A549 (cell line): ENCODE results near the gene PKD2. TPM values are rescaled to one million over a fixed set of nuclear protein-coding genes. Genes with fewer than 3 reads are reported as not detected.

Source experiments
- ATAC-seq, 2 experiments: fragments of 200-7000 bp in 1 of 2; fragments of >200 bp in 1 of 2; cut with Nextera tagmentation in 1 of 2; cut with Tn5 transposase in 1 of 2; 3 replicates each; pipeline versions ENCODE4 v1.8.0 to v1.9.1; 2018 to 2020; ENCODE audit warnings: mild to moderate bottlenecking in 1 of 2, moderate library complexity in 1 of 2
- CTCF ChIA-PET: fragments of 300-600 bp; sonication (Branson Sonifier 250); formaldehyde crosslinking; extraction: SDS; loops from one replicate; lab custom pipeline; 2021; ENCODE audit warnings: antibody characterized with exemption, inconsistent platforms; lab: Yijun Ruan, JAX
- POLR2A ChIA-PET: fragments of 350-600 bp; formaldehyde crosslinking; extraction: SDS; loops from one replicate; lab custom pipeline; 2021; ENCODE audit warnings: antibody characterized with exemption, inconsistent platforms; lab: Yijun Ruan, JAX
- DNase-seq, 2 experiments: peaks; one replicate each; pipeline versions ENCODE4 v3.0.0 to v3.0.0-alpha.2; 2011 to 2016; ENCODE audit warnings: low read depth in 1 of 2, low spot score in 1 of 2
- FAIRE-seq: peaks from 2 replicates; lab custom pipeline; 2011; peaks lifted over from hg19 to GRCh38; lab: Jason Lieb, UNC
- H3K27ac ChIP-seq, 2 experiments: fragments of >200 bp; sonication (Bioruptor Twin); formaldehyde crosslinking; 3 replicates each; pipeline ENCODE4 v1.5.1; 2016 to 2017
- H3K4me1 ChIP-seq: fragments of >200 bp; sonication (Bioruptor Twin); formaldehyde crosslinking; 3 replicates; pipeline ENCODE4 v1.6.1; 2016
- H3K4me2 ChIP-seq: fragments of >200 bp; sonication (Bioruptor Twin); formaldehyde crosslinking; 3 replicates; pipeline ENCODE4 v1.6.1; 2016
- H3K4me3 ChIP-seq: fragments of >200 bp; sonication (Bioruptor Twin); formaldehyde crosslinking; 3 replicates; pipeline ENCODE4 v1.5.1; 2016
- H3K9me3 ChIP-seq: fragments of >200 bp; sonication (Bioruptor Twin); formaldehyde crosslinking; 3 replicates; pipeline ENCODE4 v1.6.1; 2016
- BHLHE40 ChIP-seq: IDR thresholded peaks from 2 replicates; pipeline ENCODE4 v1.6.1; 2012; ENCODE audit warnings: low read depth, low read length, inconsistent platforms
- CBX2 ChIP-seq: fragments of 200-600 bp; sonication (generic); IDR thresholded peaks from 2 replicates; pipeline ENCODE4 v1.6.1; 2016; ENCODE audit warnings: low read depth, mild to moderate bottlenecking, borderline replicate concordance
- CBX8 ChIP-seq: fragments of 200-600 bp; sonication (generic); IDR thresholded peaks from 2 replicates; pipeline ENCODE4 v1.6.1; 2016
- EHMT2 ChIP-seq: fragments of 200-600 bp; sonication (generic); IDR thresholded peaks from 2 replicates; pipeline ENCODE4 v1.6.1; 2016; ENCODE audit warnings: antibody characterized with exemption, low read depth, mild to moderate bottlenecking, moderate library complexity
- ESRRA ChIP-seq: fragments of 150-350 bp; IDR thresholded peaks from 2 replicates; pipeline ENCODE4 v1.6.1; 2014; ENCODE audit warnings: mild to moderate bottlenecking, low read length, borderline replicate concordance
- FOSL2 ChIP-seq, 2 experiments: fragments of 450-650 bp in 1 of 2; fragments of >200 bp in 1 of 2; sonication (Bioruptor Twin) in 1 of 2; formaldehyde crosslinking; IDR thresholded peaks; 2 replicates each; pipeline versions ENCODE4 v1.5.0 to v1.6.1; 2016 to 2020; ENCODE audit warnings: mild to moderate bottlenecking in 1 of 2, moderate library complexity in 1 of 2
- GATA3 ChIP-seq: IDR thresholded peaks from 2 replicates; pipeline ENCODE4 v1.6.1; 2012; ENCODE audit warnings: borderline replicate concordance
- HOXB13 ChIP-seq: fragments of 250-450 bp; sonication (Bioruptor Pico); IDR thresholded peaks from 2 replicates; pipeline ENCODE4 v1.5.0; 2020; ENCODE audit warnings: low read depth, mild to moderate bottlenecking, moderate library complexity
- HOXB5 ChIP-seq: fragments of 250-450 bp; sonication (Bioruptor Pico); IDR thresholded peaks from 2 replicates; pipeline ENCODE4 v1.5.0; 2020; ENCODE audit warnings: mild to moderate bottlenecking, moderate library complexity
- JUNB ChIP-seq: fragments of >200 bp; sonication (Bioruptor Twin); formaldehyde crosslinking; IDR thresholded peaks from 2 replicates; pipeline ENCODE4 v1.6.1; 2016
- KDM1A ChIP-seq: fragments of 200-600 bp; sonication (generic); IDR thresholded peaks from 2 replicates; pipeline ENCODE4 v1.6.1; 2016; ENCODE audit warnings: low read depth, mild to moderate bottlenecking
- MAFK ChIP-seq: fragments of 450-650 bp; IDR thresholded peaks from 2 replicates; pipeline ENCODE4 v1.6.1; 2014; ENCODE audit not compliant: partially characterized antibody
- MYC ChIP-seq: IDR thresholded peaks from 2 replicates; pipeline ENCODE4 v1.6.1; 2012; ENCODE audit warnings: mild to moderate bottlenecking, inconsistent platforms, low read length, improper control_type of control experiment, borderline replicate concordance
- NFE2L2 ChIP-seq: fragments of 150-350 bp; conservative IDR thresholded peaks from 2 replicates; pipeline ENCODE4 v1.6.1; 2014; ENCODE audit warnings: low read length
- NPAS2 ChIP-seq: fragments of 250-450 bp; sonication (Bioruptor Pico); IDR thresholded peaks from 2 replicates; pipeline ENCODE4 v1.8.0; 2022; ENCODE audit warnings: mild to moderate bottlenecking, moderate library complexity, borderline replicate concordance
- PHF8 ChIP-seq: fragments of 200-600 bp; sonication (generic); IDR thresholded peaks from 2 replicates; pipeline ENCODE4 v1.6.1; 2016; ENCODE audit warnings: low read depth, mild to moderate bottlenecking, antibody characterized with exemption, moderate library complexity, borderline replicate concordance
- POLR2A ChIP-seq: IDR thresholded peaks from 2 replicates; pipeline ENCODE4 v1.6.1; 2012; ENCODE audit warnings: mild to moderate bottlenecking, low read length
- RAD21 ChIP-seq, 2 experiments: fragments of >200 bp in 1 of 2; sonication (Bioruptor Twin) in 1 of 2; formaldehyde crosslinking in 1 of 2; IDR thresholded peaks in 1 of 2; conservative IDR thresholded peaks in 1 of 2; 2 replicates in 1 of 2; 3 replicates in 1 of 2; pipeline ENCODE4 v1.6.1; 2012 to 2018; ENCODE audit warnings: inconsistent platforms in 1 of 2
- RFX5 ChIP-seq: fragments of 450-650 bp; IDR thresholded peaks from 2 replicates; pipeline ENCODE4 v1.7.1; 2014; ENCODE audit warnings: antibody characterized with exemption, mild to moderate bottlenecking, moderate library complexity
- SMC3 ChIP-seq: fragments of >200 bp; sonication (Bioruptor Twin); formaldehyde crosslinking; IDR thresholded peaks from 3 replicates; pipeline ENCODE4 v1.6.1; 2018; ENCODE audit warnings: inconsistent platforms
- TFCP2L1 ChIP-seq: fragments of 250-450 bp; sonication (Bioruptor Pico); IDR thresholded peaks from 2 replicates; pipeline ENCODE4 v1.5.0; 2021; ENCODE audit warnings: mild to moderate bottlenecking
- ZSCAN20 ChIP-seq: fragments of 250-450 bp; sonication (Bioruptor Pico); IDR thresholded peaks from 2 replicates; pipeline ENCODE4 v1.8.0; 2022; ENCODE audit warnings: mild to moderate bottlenecking, moderate library complexity
- WGBS: methylation state at CpG from one replicate; pipeline ENCODE4 v1.1.6; 2017; ENCODE audit errors: missing lambda C conversion rate; 5-methylcytosine and 5-hydroxymethylcytosine counted together
- polyA plus RNA-seq, 4 experiments: library from polyadenylated mRNA; depleted of rRNA in 3 of 4; stranded (reverse); fragments of >200 nt; fragmentation: RNase III in 1 of 4; extraction: RNeasy Plus Mini Kit Qiagen cat#74134 plus additional on column Dnase treatment in 1 of 4; gene quantifications; 2 replicates in 3 of 4; 3 replicates in 1 of 4; pipeline ENCODE4 v1.2.3, GENCODE V29; 2011 to 2017
- TF ChIP-seq, protein P1 (sequence below): IDR thresholded peaks from 2 replicates; pipeline ENCODE4 v1.6.1; 2012
- TF ChIP-seq, protein P2 (sequence below): fragments of >200 bp; sonication (Bioruptor Twin); formaldehyde crosslinking; IDR thresholded peaks from 2 replicates; pipeline ENCODE4 v1.6.1; 2016
- TF ChIP-seq, protein P3 (sequence below): IDR thresholded peaks from 2 replicates; pipeline ENCODE4 v1.6.1; 2012
- TF ChIP-seq, protein P4 (sequence below): fragments of >200 bp; sonication (Bioruptor Twin); formaldehyde crosslinking; IDR thresholded peaks from 3 replicates; pipeline ENCODE4 v1.6.1; 2016
- TF ChIP-seq, protein P5 (sequence below): fragments of 150-350 bp; IDR thresholded peaks from 2 replicates; pipeline ENCODE4 v1.6.1; 2014; ENCODE audit warnings: low read depth, mild to moderate bottlenecking, low read length

Gene PKD2
- polyA plus RNA-seq, 2 of the 4 experiments (the other 2 are of a cell fraction), result 39.4 to 57.6 TPM

DNA sequence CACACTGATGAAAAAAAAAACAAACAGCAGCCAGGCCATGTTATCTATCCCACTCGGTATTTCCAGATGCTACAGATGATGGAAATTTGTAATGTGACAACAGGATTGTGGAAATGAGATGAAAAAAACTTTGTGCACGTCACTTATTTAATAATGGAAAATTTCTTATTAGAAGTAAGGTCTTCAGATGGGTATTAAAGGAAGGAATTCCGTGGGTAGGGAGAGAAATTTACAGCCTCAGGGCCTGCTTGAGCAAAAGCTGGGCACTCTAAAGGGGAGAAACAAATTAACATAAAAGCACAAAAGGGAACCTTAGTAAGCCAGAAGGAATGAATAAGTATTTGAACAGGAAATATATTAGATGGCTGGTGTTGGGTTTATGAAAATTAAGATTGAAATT lies 4.2 kb upstream of the PKD2 start:
- CTCF ChIA-PET, result interaction anchor here (0.6 kb wide), 1 partner anchor 723 kb away, joined by 5 read pairs; no protein-coding TSS in a partner anchor
- Histone ChIP-seq H3K4me1 (0 out of 3 replicates have a peak, but pooled peaks cover 3% of the 10 kb centered on the region), H3K27ac (no peak overlapping the region), H3K4me3 (no peak overlapping the region), H3K9me3 (no peaks in the 10 kb centered on the region), H3K4me2 (no peak overlapping the region)
- ATAC-seq (no peak), DNase-seq (no peak), FAIRE-seq (no peak)
- 43% methylated on average over 3 of the region's 3 CpGs for WGBS
- TF ChIP-seq ESRRA (no peak), KDM1A (no peak), RAD21 (conservative IDR thresholded peaks at IDR 0.05 in 1 of 2, IDR thresholded peaks at IDR 0.05 in 1 of 2) (no peak), TFCP2L1 (CRISPR knock-in tag) (no peak), SMC3 (no peak), PHF8 (no peak), NPAS2 (CRISPR knock-in tag) (no peak), FOSL2 (IDR thresholded peaks at IDR 0.05) (no peak), FOSL2 (CRISPR knock-in tag; IDR thresholded peaks at IDR 0.05) (no peak), MYC (no peak)
- TF ChIP-seq, protein P1, sequence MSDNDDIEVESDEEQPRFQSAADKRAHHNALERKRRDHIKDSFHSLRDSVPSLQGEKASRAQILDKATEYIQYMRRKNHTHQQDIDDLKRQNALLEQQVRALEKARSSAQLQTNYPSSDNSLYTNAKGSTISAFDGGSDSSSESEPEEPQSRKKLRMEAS, result no peak
- TF ChIP-seq, protein P2, sequence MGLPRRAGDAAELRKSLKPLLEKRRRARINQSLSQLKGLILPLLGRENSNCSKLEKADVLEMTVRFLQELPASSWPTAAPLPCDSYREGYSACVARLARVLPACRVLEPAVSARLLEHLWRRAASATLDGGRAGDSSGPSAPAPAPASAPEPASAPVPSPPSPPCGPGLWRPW, result no peak
- POLR2A ChIA-PET, result no interaction called here

DNA sequence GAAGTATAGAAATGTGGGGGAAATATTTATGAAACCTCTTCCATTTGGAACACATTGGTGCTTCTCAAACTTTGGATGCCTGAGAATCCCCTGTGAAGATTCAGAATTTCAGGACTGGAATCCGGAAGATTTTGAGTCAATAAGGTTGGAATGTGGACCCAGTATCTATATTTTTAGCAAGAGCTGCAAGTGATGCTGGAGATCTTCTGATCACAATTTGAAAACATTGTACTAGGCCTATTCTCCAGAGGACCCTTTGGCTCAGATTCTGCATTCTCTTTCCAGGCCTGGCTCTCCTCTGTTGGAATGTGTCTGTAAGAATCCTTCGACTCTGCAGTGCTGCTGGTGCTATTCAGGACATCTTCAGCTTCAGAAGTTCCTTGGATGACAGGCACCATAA lies 2.4 kb upstream of the PKD2 start:
- Histone ChIP-seq H3K4me3 (no peak overlapping the region), H3K4me1 (peaks cover 16% of the 10 kb centered on the region), H3K4me2 (no peak overlapping the region), H3K27ac (no peak overlapping the region), H3K9me3 (no peaks in the 10 kb centered on the region)
- 89% methylated on average over 2 of the region's 2 CpGs for WGBS
- ATAC-seq, result no peak
- CTCF ChIA-PET, result interaction anchor here (1.0 to 1.2 kb wide), 2 partner anchors 20 to 156 kb away, joined by 3 read pairs; no protein-coding TSS in a partner anchor
- FAIRE-seq, result no peak
- TF ChIP-seq NFE2L2, result no peak
- no peak for TF ChIP-seq CBX2
- no peak for TF ChIP-seq MAFK
- TF ChIP-seq, protein P1, result no peak
- TF ChIP-seq HOXB13 (CRISPR knock-in tag), result no peak
- no peak for TF ChIP-seq GATA3
- DNase-seq, result no peak
- POLR2A ChIA-PET, result no interaction called here

DNA sequence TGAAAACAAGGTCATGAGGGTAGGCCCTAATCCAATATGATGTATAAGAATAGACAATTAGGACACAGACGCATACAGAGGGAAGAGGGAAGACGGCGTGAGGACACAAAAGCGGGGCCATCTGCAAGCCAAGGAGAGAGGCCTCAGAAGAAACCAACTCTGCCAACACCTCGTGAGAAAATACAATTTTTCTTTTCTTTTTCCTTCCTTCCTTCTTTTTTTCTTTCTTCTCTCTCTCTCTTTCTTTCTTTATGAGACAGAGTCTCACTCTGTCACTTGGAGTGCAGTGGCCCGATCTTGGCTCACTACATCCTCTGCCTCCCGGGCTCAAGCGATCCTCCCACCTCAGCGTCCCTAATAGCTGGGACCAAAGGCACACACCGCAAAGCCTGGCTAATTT lies 1.5 kb upstream of the PKD2 start:
- POLR2A ChIA-PET, result no interaction called here
- CTCF ChIA-PET, result interaction anchor here (0.8 to 1.6 kb wide), 3 partner anchors 27 to 201 kb away, joined by 3 to 4 read pairs (median 3); no protein-coding TSS in a partner anchor
- WGBS, result 94% methylated on average over 10 of the region's 10 CpGs
- TF ChIP-seq JUNB (no peak), BHLHE40 (no peak), ZSCAN20 (CRISPR knock-in tag) (no peak), NFE2L2 (no peak), FOSL2 (IDR thresholded peaks at IDR 0.05) (no peak), FOSL2 (CRISPR knock-in tag; IDR thresholded peaks at IDR 0.05) (no peak), CBX2 (no peak), POLR2A (no peak), CBX8 (no peak), HOXB5 (no peak), PHF8 (no peak), RFX5 (no peak), EHMT2 (no peak), TFCP2L1 (CRISPR knock-in tag) (no peak)
- TF ChIP-seq, protein P3, sequence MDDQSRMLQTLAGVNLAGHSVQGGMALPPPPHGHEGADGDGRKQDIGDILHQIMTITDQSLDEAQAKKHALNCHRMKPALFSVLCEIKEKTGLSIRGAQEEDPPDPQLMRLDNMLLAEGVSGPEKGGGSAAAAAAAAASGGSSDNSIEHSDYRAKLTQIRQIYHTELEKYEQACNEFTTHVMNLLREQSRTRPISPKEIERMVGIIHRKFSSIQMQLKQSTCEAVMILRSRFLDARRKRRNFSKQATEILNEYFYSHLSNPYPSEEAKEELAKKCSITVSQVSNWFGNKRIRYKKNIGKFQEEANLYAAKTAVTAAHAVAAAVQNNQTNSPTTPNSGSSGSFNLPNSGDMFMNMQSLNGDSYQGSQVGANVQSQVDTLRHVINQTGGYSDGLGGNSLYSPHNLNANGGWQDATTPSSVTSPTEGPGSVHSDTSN, result no peak
- TF ChIP-seq, protein P4, sequence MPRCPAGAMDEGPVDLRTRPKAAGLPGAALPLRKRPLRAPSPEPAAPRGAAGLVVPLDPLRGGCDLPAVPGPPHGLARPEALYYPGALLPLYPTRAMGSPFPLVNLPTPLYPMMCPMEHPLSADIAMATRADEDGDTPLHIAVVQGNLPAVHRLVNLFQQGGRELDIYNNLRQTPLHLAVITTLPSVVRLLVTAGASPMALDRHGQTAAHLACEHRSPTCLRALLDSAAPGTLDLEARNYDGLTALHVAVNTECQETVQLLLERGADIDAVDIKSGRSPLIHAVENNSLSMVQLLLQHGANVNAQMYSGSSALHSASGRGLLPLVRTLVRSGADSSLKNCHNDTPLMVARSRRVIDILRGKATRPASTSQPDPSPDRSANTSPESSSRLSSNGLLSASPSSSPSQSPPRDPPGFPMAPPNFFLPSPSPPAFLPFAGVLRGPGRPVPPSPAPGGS, result no peak
- TF ChIP-seq, protein P5, sequence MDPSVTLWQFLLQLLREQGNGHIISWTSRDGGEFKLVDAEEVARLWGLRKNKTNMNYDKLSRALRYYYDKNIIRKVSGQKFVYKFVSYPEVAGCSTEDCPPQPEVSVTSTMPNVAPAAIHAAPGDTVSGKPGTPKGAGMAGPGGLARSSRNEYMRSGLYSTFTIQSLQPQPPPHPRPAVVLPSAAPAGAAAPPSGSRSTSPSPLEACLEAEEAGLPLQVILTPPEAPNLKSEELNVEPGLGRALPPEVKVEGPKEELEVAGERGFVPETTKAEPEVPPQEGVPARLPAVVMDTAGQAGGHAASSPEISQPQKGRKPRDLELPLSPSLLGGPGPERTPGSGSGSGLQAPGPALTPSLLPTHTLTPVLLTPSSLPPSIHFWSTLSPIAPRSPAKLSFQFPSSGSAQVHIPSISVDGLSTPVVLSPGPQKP, result no peak
- TF ChIP-seq, all 56 proteins: peak for 0
- FAIRE-seq, result no peak
- Histone ChIP-seq H3K4me3 (no peak overlapping the region), H3K27ac (no peak overlapping the region), H3K9me3 (no peaks in the 10 kb centered on the region), H3K4me2 (no peak overlapping the region), H3K4me1 (peaks cover 25% of the 10 kb centered on the region)
- DNase-seq, result no peak
- no peak for ATAC-seq
